Choroid plexus epithelial cell (primary cell): ENCODE measurements around the gene VPS25.
"Not testable (repeated sequence)": the region's sequence is repeated elsewhere in the genome, so short reads cannot be mapped to it uniquely, and the experiment has no call there.

Experiments
- DNase-seq: peaks from one replicate; pipeline ENCODE4 v3.0.0-alpha.2; 2010; ENCODE audit warnings: low read depth
- H3K4me3 ChIP-seq: 2 replicates; pipeline ENCODE4 v1.5.1; 2011; ENCODE audit warnings: low read depth, mild to moderate bottlenecking, control low read depth, low read length, moderate library complexity
- CTCF ChIP-seq: conservative IDR thresholded peaks from 2 replicates; pipeline ENCODE4 v1.5.1; 2011; ENCODE audit warnings: low read depth, mild to moderate bottlenecking, control low read depth, inconsistent platforms, low read length, moderate library complexity

The VPS25 gene

GRCh38 chr17:42773290-42774035 lies at the start of gene VPS25:
Gene VPS25 (plus strand): TSS chr17:42773449. CDS start chr17:42773476, 27 bp downstream.
- H3K4me3 ChIP-seq = peak within 1 kb of the TSS; percentile 99
- peak; percentile 39 for TF ChIP-seq CTCF
- DNase-seq = peak; percentile 89

GRCh38 chr17:42723636-42724035 lies 49.6 kb upstream of the VPS25 start:
- DNase-seq = no peak
- no peak overlapping the region for H3K4me3 ChIP-seq
- TF ChIP-seq CTCF = no peak

- no peak overlapping the region for H3K4me3 ChIP-seq
- no peak for TF ChIP-seq CTCF
- DNase-seq = no peak
These were observed 48.1 kb upstream of the VPS25 start for GRCh38 chr17:42725143-42725542.

GRCh38 chr17:42740699-42741098 lies 32.5 kb upstream of the VPS25 start:
- no peak for TF ChIP-seq CTCF
- H3K4me3 ChIP-seq = no peak overlapping the region
- DNase-seq = no peak

- H3K4me3 ChIP-seq, DNase-seq: not testable (repeated sequence)
These were observed 30.3 kb upstream of the VPS25 start for GRCh38 chr17:42742916-42743315.

GRCh38 chr17:42743595-42744282 lies 29.5 kb upstream of the VPS25 start:
- peak; percentile 32 for TF ChIP-seq CTCF
- no peak for DNase-seq
- peak overlapping the region; percentile 89 for H3K4me3 ChIP-seq

- DNase-seq = peak; percentile 30
- no peak for TF ChIP-seq CTCF
- H3K4me3 ChIP-seq = peak overlapping the region; percentile 89
These were observed 28.9 kb upstream of the VPS25 start for GRCh38 chr17:42744283-42744805.
